Ascending aorta (tissue), 2 donors: ENCODE measurements around the gene GLYATL1B. TPM values are rescaled to one million over a fixed set of nuclear protein-coding genes. Genes with fewer than 3 reads are reported as not detected.
"Not testable (repeated sequence)": the region's sequence is repeated elsewhere in the genome, so short reads cannot be mapped to it uniquely, and the experiment has no call there.

ENCODE experiments used
- DNase-seq, 2 donors: peaks; one replicate each; pipeline ENCODE4 v3.0.0-alpha.2; 2019; ENCODE audit warnings: low spot score in 2 of 2
- H3K27ac ChIP-seq, 2 donors: fragments of 200-600 bp; sonication (generic); one replicate each; pipeline ENCODE4 v1.5.1; 2016 to 2017; ENCODE audit warnings: mild to moderate bottlenecking in 1 of 2
- H3K27me3 ChIP-seq: fragments of 200-600 bp; sonication (generic); one replicate; pipeline ENCODE4 v1.5.1; 2017
- H3K36me3 ChIP-seq, 2 donors: fragments of 200-600 bp; sonication (generic); one replicate each; pipeline ENCODE4 v1.5.1; 2016
- H3K4me1 ChIP-seq, 2 donors: fragments of 200-600 bp; sonication (generic); one replicate each; pipeline ENCODE4 v1.5.1; 2016 to 2017; ENCODE audit warnings: mild to moderate bottlenecking in 1 of 2
- H3K4me3 ChIP-seq, 2 donors: fragments of 200-600 bp; sonication (generic); one replicate each; pipeline ENCODE4 v1.5.1; 2016 to 2017; ENCODE audit warnings: mild to moderate bottlenecking in 1 of 2
- H3K9me3 ChIP-seq, 2 donors: fragments of 200-600 bp; sonication (generic); one replicate each; pipeline ENCODE4 v1.5.1; 2016
- intact Hi-C: fragments of 100-400 bp; cut with DNase I; formaldehyde crosslinking; loops from one replicate; pipeline ENCODE4 v1.15.1; 2023
- total RNA-seq: library from RNA; depleted of rRNA; stranded (reverse); fragments of >200 nt; gene quantifications from one replicate; pipeline ENCODE4 v1.1.0, GENCODE V29; 2016
- TF ChIP-seq, protein P1 (sequence below), 3 experiments: fragments of 200-600 bp in 2 of 3; fragments of 450-650 bp in 1 of 3; sonication (generic) in 2 of 3; IDR thresholded peaks; one replicate each; pipeline ENCODE4 v1.5.1; 2016 to 2019; ENCODE audit warnings: antibody characterized with exemption in 3 of 3, mild to moderate bottlenecking in 1 of 3, moderate library complexity in 1 of 3

The GLYATL1B gene, protein sequence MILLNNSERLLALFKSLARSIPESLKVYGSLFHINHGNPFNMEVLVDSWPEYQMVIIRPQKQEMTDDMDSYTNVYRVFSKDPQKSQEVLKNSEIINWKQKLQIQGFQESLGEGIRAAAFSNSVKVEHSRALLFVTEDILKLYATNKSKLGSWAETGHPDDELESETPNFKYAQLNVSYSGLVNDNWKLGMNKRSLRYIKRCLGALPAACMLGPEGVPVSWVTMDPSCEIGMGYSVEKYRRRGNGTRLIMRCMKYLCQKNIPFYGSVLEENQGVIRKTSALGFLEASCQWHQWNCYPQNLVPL
- total RNA-seq: not detected

DNA sequence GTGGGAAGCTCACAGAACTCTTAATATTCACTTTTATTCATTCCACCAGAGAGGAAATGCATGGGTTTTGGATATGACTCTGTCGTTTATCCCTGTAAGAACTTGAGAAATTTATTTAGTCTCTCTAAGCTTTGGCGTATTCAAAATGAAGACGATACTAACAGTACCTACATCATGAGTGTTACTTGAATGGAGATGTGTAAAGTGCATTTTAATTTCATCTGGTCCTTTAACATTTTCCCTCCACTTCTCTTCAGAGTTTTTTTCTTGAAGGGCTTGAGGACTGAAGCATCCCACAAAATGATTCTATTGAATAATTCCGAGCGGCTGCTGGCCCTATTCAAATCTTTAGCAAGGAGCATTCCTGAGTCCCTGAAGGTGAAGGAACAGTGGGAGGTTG, at the start of gene GLYATL1B:
Gene GLYATL1B (plus strand): TSS at position 301 of the 400 bp plus-strand sequence. CDS start 0 bp downstream, at position 301.
- intact Hi-C loops, H3K27ac ChIP-seq, H3K9me3 ChIP-seq, H3K4me1 ChIP-seq, H3K4me3 ChIP-seq, H3K36me3 ChIP-seq, H3K27me3 ChIP-seq, DNase-seq: not testable (repeated sequence)

DNA sequence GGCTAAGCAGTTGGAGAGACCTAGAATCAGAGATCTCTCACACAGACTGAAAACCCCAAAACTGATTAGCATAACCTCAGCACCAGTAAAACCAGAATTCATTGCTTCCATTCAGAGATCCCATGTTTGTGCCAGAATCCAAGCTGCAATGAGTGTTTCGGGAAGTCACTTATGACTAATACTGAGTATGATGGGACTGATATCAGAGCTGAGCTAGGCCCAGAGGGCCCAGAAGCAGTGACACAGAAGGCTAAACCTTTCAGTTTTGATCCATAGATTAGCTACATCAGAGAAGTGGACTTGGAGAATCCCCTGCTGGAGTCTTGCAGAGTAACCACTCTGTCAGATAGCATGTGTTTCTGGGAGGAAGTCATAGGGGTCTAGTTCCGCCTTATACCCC, 49.6 kb upstream of the GLYATL1B start:
- H3K9me3 ChIP-seq, H3K27ac ChIP-seq, H3K4me1 ChIP-seq, intact Hi-C loops, DNase-seq, H3K36me3 ChIP-seq, H3K4me3 ChIP-seq, H3K27me3 ChIP-seq: not testable (repeated sequence)

DNA sequence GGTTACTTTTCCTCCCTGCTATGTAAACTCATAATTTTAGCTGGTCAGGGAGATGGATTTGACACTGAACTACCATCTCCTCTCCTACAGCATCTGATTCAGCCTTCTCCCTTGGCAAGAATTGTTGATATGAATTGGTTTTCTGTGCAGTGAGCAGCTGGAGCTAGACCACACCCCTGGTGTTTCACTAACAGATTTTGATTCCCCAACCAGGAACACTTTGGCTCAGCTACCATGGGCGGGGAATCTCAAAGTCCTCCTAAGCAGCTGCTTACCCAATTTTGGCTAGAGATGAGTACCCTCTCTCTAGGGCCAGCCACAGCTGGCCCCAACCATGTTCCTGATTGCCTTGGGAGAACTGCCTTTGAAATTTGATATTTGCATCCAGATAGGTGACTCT, 48.7 kb upstream of the GLYATL1B start:
- H3K4me3 ChIP-seq, H3K36me3 ChIP-seq, H3K27ac ChIP-seq, intact Hi-C loops, DNase-seq, H3K9me3 ChIP-seq, H3K4me1 ChIP-seq, H3K27me3 ChIP-seq: not testable (repeated sequence)

DNA sequence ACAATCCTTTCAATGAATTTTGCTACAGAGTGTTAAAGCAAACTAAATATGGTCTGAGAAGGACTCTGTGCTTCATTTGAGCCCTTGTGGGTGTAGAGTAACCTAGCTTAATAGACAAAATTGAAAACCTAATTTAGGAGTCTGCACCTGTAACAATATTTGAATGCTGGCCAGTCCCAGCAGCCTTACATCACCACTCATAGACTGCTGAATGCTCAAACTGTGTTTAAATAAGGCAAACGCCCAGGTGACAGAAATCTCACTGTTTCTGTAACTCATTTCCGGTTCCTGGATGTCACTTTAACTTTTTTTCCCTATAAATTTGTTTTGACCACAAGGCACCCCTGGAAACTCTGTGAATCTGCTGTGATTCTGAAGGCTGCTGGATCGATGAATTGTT, 45.5 kb upstream of the GLYATL1B start:
- no peaks in the 10 kb centered on the region for H3K27me3 ChIP-seq
- TF ChIP-seq, protein P1, sequence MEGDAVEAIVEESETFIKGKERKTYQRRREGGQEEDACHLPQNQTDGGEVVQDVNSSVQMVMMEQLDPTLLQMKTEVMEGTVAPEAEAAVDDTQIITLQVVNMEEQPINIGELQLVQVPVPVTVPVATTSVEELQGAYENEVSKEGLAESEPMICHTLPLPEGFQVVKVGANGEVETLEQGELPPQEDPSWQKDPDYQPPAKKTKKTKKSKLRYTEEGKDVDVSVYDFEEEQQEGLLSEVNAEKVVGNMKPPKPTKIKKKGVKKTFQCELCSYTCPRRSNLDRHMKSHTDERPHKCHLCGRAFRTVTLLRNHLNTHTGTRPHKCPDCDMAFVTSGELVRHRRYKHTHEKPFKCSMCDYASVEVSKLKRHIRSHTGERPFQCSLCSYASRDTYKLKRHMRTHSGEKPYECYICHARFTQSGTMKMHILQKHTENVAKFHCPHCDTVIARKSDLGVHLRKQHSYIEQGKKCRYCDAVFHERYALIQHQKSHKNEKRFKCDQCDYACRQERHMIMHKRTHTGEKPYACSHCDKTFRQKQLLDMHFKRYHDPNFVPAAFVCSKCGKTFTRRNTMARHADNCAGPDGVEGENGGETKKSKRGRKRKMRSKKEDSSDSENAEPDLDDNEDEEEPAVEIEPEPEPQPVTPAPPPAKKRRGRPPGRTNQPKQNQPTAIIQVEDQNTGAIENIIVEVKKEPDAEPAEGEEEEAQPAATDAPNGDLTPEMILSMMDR (IDR thresholded peaks at IDR 0.05): no peak
- no peaks in the 10 kb centered on the region for H3K36me3 ChIP-seq
- intact Hi-C loops: no loop called here
- no peak overlapping the region for H3K27ac ChIP-seq
- no peak for DNase-seq
- H3K4me1 ChIP-seq: no peaks in the 10 kb centered on the region
- no peaks in the 10 kb centered on the region for H3K9me3 ChIP-seq
- H3K4me3 ChIP-seq: no peak overlapping the region

DNA sequence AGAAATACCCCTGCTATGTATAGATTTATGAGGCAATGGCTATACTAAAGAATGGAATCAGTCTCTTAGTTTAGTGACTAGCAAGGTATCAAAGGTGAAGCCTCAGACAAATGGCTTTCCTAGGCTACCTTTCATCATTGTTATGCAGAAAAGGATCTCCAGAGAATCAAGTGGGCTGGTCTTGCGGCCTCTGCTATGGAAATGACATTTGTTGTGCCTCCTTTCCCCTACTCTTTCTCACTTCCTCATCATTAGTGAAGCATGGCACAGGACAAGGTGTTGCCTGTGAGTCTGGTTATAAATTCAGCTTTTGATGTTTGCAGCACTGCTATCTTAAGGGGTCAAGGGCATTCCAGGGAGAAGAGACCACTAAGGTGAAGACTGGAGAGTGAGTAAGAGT, 34.7 kb upstream of the GLYATL1B start:
- H3K9me3 ChIP-seq, H3K27me3 ChIP-seq, H3K4me3 ChIP-seq, H3K4me1 ChIP-seq, H3K36me3 ChIP-seq, DNase-seq, H3K27ac ChIP-seq: not testable (repeated sequence)
- intact Hi-C loops: loop anchor here (5.0 kb wide), 1 partner anchor 106 kb away; no protein-coding TSS in a partner anchor

DNA sequence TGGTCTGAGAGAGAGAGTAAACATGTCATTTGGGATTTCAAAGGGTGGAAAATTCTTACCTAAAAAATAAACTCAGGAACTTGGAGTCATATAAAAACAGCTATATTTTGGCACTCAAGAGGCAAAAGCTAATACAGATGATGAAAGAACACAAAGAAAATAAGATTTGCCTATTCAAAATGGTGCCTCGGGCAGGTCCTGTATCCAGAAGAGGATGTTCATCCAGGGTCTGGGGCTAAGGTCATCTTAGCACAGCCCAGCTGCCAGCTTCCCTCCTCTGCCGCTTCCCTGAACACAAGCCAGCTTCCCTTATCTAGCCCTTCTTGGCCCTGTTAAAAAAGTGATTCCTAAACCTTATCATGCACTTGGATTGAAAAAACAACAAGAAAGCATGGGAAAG, 33.8 kb upstream of the GLYATL1B start:
- not testable (repeated sequence) for H3K27ac ChIP-seq, H3K9me3 ChIP-seq, H3K27me3 ChIP-seq, H3K4me1 ChIP-seq, DNase-seq, H3K36me3 ChIP-seq, H3K4me3 ChIP-seq
- intact Hi-C loops: loop anchor here (2.0 to 5.0 kb wide), 2 partner anchors 84 to 105 kb away; no protein-coding TSS in a partner anchor

DNA sequence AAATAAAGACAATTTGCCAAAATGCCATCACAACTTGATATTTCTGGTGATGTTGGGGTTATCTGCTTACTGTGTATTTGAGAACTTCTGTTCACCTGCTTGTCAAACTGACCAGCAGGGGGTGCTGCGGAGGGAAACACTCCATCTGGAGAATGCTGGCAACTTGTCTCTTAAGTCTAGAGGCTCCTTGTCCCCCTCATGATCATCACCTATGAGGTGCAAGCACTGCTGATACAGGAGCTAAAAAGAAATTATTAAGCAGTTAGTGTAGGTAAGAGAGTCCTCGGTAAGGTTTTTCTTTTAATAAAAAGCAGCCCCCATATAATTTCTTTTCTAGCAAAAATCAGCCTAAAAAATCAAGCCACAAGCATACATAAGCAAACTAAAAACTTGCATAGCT, 32.7 kb upstream of the GLYATL1B start:
- no peaks in the 10 kb centered on the region for H3K9me3 ChIP-seq
- no peaks in the 10 kb centered on the region for H3K4me1 ChIP-seq
- peak in 1 of 2 donors; percentile 80 for DNase-seq

More for the DNA sequence above, 32.7 kb upstream of the GLYATL1B start:
- H3K27me3 ChIP-seq: no peaks in the 10 kb centered on the region
- H3K36me3 ChIP-seq: no peaks in the 10 kb centered on the region
- intact Hi-C loops: loop anchor here (2.0 to 5.0 kb wide), 2 partner anchors 83 to 104 kb away; no protein-coding TSS in a partner anchor
- no peak overlapping the region for H3K27ac ChIP-seq
- TF ChIP-seq, protein P1 (IDR thresholded peaks at IDR 0.05): peak; percentile 18 to 64 (median 43)
- no peak overlapping the region for H3K4me3 ChIP-seq
